H9 (cell line): ENCODE results near the gene RBMS3. TPM values are rescaled to one million over a fixed set of nuclear protein-coding genes. Genes with fewer than 3 reads are reported as not detected.

Experiments used
- DNase-seq: peaks from one replicate; pipeline ENCODE4 v3.0.0-alpha.2; 2017
- H2AFZ ChIP-seq: one replicate; pipeline ENCODE4 v1.6.1; 2013; ENCODE audit warnings: mild to moderate bottlenecking, low read length, control low read depth, moderate library complexity
- H2AK5ac ChIP-seq: 2 replicates; pipeline ENCODE4 v1.6.1; 2013; ENCODE audit warnings: low read length, control low read depth, mixed read lengths; ENCODE audit not compliant: insufficient read length
- H2BK120ac ChIP-seq: one replicate; pipeline ENCODE4 v1.6.1; 2013; ENCODE audit warnings: low read depth, mild to moderate bottlenecking, low read length, control low read depth, inconsistent platforms; ENCODE audit not compliant: poor library complexity, severe bottlenecking
- H2BK12ac ChIP-seq: 2 replicates; pipeline ENCODE4 v1.6.1; 2013; ENCODE audit warnings: low read length, control low read depth, mixed read lengths, low read depth; ENCODE audit not compliant: insufficient read length
- H2BK15ac ChIP-seq: 2 replicates; pipeline ENCODE4 v1.6.1; 2013; ENCODE audit warnings: low read depth, low read length, control low read depth
- H2BK20ac ChIP-seq: one replicate; pipeline ENCODE4 v1.6.1; 2013; ENCODE audit warnings: low read depth, mild to moderate bottlenecking, low read length, control low read depth, inconsistent platforms; ENCODE audit not compliant: poor library complexity, severe bottlenecking
- H2BK5ac ChIP-seq: 2 replicates; pipeline ENCODE4 v1.6.1; 2013; ENCODE audit warnings: low read length, control low read depth, mixed read lengths; ENCODE audit not compliant: insufficient read length
- H3K14ac ChIP-seq: 2 replicates; pipeline ENCODE4 v1.6.1; 2013; ENCODE audit warnings: low read length, control low read depth; ENCODE audit not compliant: insufficient read depth
- H3K18ac ChIP-seq: 2 replicates; pipeline ENCODE4 v1.6.1; 2013; ENCODE audit warnings: low read depth, mild to moderate bottlenecking, mixed read lengths, low read length, control low read depth; ENCODE audit not compliant: insufficient read length
- H3K23ac ChIP-seq: 2 replicates; pipeline ENCODE4 v1.6.1; 2013; ENCODE audit warnings: low read length, control low read depth, mixed read lengths, low read depth; ENCODE audit not compliant: insufficient read length
- H3K23me2 ChIP-seq: 2 replicates; pipeline ENCODE4 v1.6.1; 2013; ENCODE audit warnings: low read depth, mild to moderate bottlenecking, mixed read lengths, low read length, control low read depth; ENCODE audit not compliant: insufficient read length, poor library complexity, severe bottlenecking
- H3K27ac ChIP-seq: 2 replicates; pipeline ENCODE4 v1.5.1; 2013; ENCODE audit warnings: low read length, control low read depth, mixed read lengths, low read depth; ENCODE audit not compliant: insufficient read length
- H3K27me3 ChIP-seq: 2 replicates; pipeline ENCODE4 v1.6.1; 2013; ENCODE audit warnings: low read length, control low read depth, inconsistent platforms; ENCODE audit not compliant: insufficient read depth
- H3K4ac ChIP-seq: 2 replicates; pipeline ENCODE4 v1.6.1; 2013; ENCODE audit warnings: low read depth, mild to moderate bottlenecking, control low read depth, inconsistent platforms, low read length, moderate library complexity
- H3K4me1 ChIP-seq: 2 replicates; pipeline ENCODE4 v1.6.1; 2013; ENCODE audit warnings: low read length, control low read depth, inconsistent platforms; ENCODE audit not compliant: insufficient read depth
- H3K4me2 ChIP-seq: 2 replicates; pipeline ENCODE4 v1.6.1; 2013; ENCODE audit warnings: low read length, control low read depth, mixed read lengths; ENCODE audit not compliant: insufficient read length, insufficient read depth
- H3K56ac ChIP-seq: 2 replicates; pipeline ENCODE4 v1.6.1; 2013; ENCODE audit warnings: low read depth, mild to moderate bottlenecking, mixed read lengths, low read length, control low read depth; ENCODE audit not compliant: insufficient read length
- H3K79me1 ChIP-seq: 2 replicates; pipeline ENCODE4 v1.6.1; 2013; ENCODE audit warnings: low read depth, mild to moderate bottlenecking, moderate library complexity, low read length, control low read depth, inconsistent platforms; ENCODE audit not compliant: insufficient read depth, poor library complexity, severe bottlenecking
- H3K79me2 ChIP-seq: 2 replicates; pipeline ENCODE4 v1.6.1; 2013; ENCODE audit warnings: low read length, control low read depth, inconsistent platforms; ENCODE audit not compliant: insufficient read depth
- H3K9ac ChIP-seq: 2 replicates; pipeline ENCODE4 v1.6.1; 2013; ENCODE audit warnings: low read length, control low read depth, mixed read lengths; ENCODE audit not compliant: insufficient read length; ENCODE audit errors: extremely low read depth
- H3K9me3 ChIP-seq: one replicate; pipeline ENCODE4 v1.6.1; 2013; ENCODE audit warnings: low read depth, low read length, inconsistent platforms; ENCODE audit not compliant: control insufficient read depth
- H3T11ph ChIP-seq: one replicate; pipeline ENCODE4 v1.6.1; 2013; ENCODE audit warnings: mild to moderate bottlenecking, low read length, control low read depth, inconsistent platforms
- H4K20me1 ChIP-seq: one replicate; pipeline ENCODE4 v1.6.1; 2013; ENCODE audit not compliant: control insufficient read depth, insufficient read length, insufficient read depth
- H4K5ac ChIP-seq: 2 replicates; pipeline ENCODE4 v1.6.1; 2013; ENCODE audit warnings: low read depth, mild to moderate bottlenecking, mixed read lengths, low read length, control low read depth; ENCODE audit not compliant: insufficient read length
- H4K8ac ChIP-seq: replicated peaks from 2 replicates; pipeline ENCODE4 v1.6.1; 2013; ENCODE audit warnings: low read length, control low read depth, mixed read lengths, low read depth; ENCODE audit not compliant: insufficient read length
- H4K91ac ChIP-seq: 2 replicates; pipeline ENCODE4 v1.6.1; 2013; ENCODE audit warnings: low read depth, mild to moderate bottlenecking, moderate library complexity, mixed read lengths, low read length, control low read depth; ENCODE audit not compliant: insufficient read length
- H3K27ac Mint-ChIP-seq, 3 experiments: 2 replicates in 2 of 3; 3 replicates in 1 of 3; pipeline ENCODE4 v1.8.0; 2020 to 2021; ENCODE audit warnings: mixed read lengths in 3 of 3, mild to moderate bottlenecking in 1 of 3, moderate library complexity in 1 of 3
- H3K27me3 Mint-ChIP-seq: 2 replicates; pipeline ENCODE4 v1.8.0; 2021; ENCODE audit warnings: low read depth, mild to moderate bottlenecking, moderate library complexity, mixed read lengths
- H3K36me3 Mint-ChIP-seq, 3 experiments: 2 replicates in 2 of 3; 3 replicates in 1 of 3; pipeline ENCODE4 v1.8.0; 2020 to 2021; ENCODE audit warnings: low read depth in 3 of 3, mixed read lengths in 3 of 3; ENCODE audit not compliant: insufficient read depth in 1 of 3
- H3K4me1 Mint-ChIP-seq, 2 experiments: 2 replicates each; pipeline ENCODE4 v1.8.0; 2020; ENCODE audit warnings: mixed read lengths in 2 of 2
- H3K4me3 Mint-ChIP-seq, 2 experiments: 2 replicates in 1 of 2; 3 replicates in 1 of 2; pipeline ENCODE4 v1.8.0; 2020 to 2021; ENCODE audit warnings: mild to moderate bottlenecking in 2 of 2, mixed read lengths in 2 of 2, moderate library complexity in 1 of 2
- H3K9me3 Mint-ChIP-seq, 2 experiments: 2 replicates in 1 of 2; 3 replicates in 1 of 2; pipeline ENCODE4 v1.8.0; 2020; ENCODE audit warnings: mild to moderate bottlenecking in 2 of 2, mixed read lengths in 2 of 2, moderate library complexity in 1 of 2
- WGBS: extraction: QIAGEN DNeasy Blood & Tissue Kit; methylation state at CpG from one replicate; pipeline ENCODE4 v1.1.7; 2013; ENCODE audit warnings: missing lambda C conversion rate, low lambda C conversion rate, mixed read lengths; ENCODE audit not compliant: insufficient read length; ENCODE audit errors: extremely low coverage; 5-methylcytosine and 5-hydroxymethylcytosine counted together
- total RNA-seq: library from RNA; stranded (reverse); gene quantifications from 2 replicates; pipeline ENCODE4 v1.2.1, GENCODE V29; 2021
- TF ChIP-seq, protein P1 (sequence below): fragments of 200-600 bp; sonication (generic); conservative IDR thresholded peaks from 3 replicates; pipeline ENCODE4 v1.8.0; 2021; ENCODE audit warnings: antibody characterized with exemption, mild to moderate bottlenecking

The RBMS3 gene
- total RNA-seq, 1 experiment from 2014 or later, result 8.1 TPM

DNA sequence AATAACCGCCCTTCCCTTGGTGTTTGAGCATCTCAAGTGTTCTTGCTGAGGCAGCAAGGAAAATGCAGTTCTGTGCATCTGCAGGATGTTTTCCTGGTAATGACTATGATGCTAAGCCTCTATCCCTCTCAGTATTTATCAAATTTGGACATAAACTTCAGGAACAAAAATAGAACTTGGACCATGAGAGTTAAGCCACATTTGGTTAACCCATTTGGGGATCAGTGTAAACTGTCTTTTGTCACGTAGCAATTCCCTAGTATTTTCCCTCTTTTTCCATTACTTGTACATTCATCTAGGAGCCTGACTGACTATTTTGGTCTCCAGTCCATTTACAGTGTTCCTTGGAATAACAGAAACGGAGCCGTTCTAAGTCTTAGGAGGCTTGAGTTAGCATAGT lies 250.8 kb downstream of the RBMS3 start:
- Histone ChIP-seq H3K23me2 (no peaks in the 10 kb centered on the region), H3K27ac (no peak overlapping the region), H4K5ac (no peak overlapping the region), H2AK5ac (no peak overlapping the region), H4K8ac (no peak overlapping the region), H3K27me3 (no peaks in the 10 kb centered on the region; the same call in 1 of the 2 replicates), H4K20me1 (no peaks in the 10 kb centered on the region), H3K14ac (no peak overlapping the region), H3K18ac (no peak overlapping the region), H2AFZ (no peak overlapping the region), H2BK5ac (no peak overlapping the region), H3K4ac (no peak overlapping the region), H3K9ac (no peak overlapping the region), H2BK120ac (no peak overlapping the region), H4K91ac (no peak overlapping the region), H3K56ac (no peak overlapping the region), H3K9me3 (no peaks in the 10 kb centered on the region), H2BK12ac (no peak overlapping the region), H3K79me2 (no peaks in the 10 kb centered on the region), H3T11ph (no peak overlapping the region), H3K79me1 (no peaks in the 10 kb centered on the region), H2BK15ac (no peak overlapping the region), H3K4me2 (no peak overlapping the region), H3K23ac (no peak overlapping the region), H2BK20ac (no peak overlapping the region), H3K4me1 (no peaks in the 10 kb centered on the region)
- Mint-ChIP-seq H3K9me3 (no peaks in the 10 kb centered on the region), H3K36me3 (no peaks in the 10 kb centered on the region), H3K4me1 (peaks cover 4 to 6% of the 10 kb centered on the region in 2 experiments; a peak in 3 of 4 replicates), H3K27me3 (no peaks in the 10 kb centered on the region), H3K27ac (no peak overlapping the region), H3K4me3 (no peak overlapping the region)
- DNase-seq, result no peak
- TF ChIP-seq, protein P1, sequence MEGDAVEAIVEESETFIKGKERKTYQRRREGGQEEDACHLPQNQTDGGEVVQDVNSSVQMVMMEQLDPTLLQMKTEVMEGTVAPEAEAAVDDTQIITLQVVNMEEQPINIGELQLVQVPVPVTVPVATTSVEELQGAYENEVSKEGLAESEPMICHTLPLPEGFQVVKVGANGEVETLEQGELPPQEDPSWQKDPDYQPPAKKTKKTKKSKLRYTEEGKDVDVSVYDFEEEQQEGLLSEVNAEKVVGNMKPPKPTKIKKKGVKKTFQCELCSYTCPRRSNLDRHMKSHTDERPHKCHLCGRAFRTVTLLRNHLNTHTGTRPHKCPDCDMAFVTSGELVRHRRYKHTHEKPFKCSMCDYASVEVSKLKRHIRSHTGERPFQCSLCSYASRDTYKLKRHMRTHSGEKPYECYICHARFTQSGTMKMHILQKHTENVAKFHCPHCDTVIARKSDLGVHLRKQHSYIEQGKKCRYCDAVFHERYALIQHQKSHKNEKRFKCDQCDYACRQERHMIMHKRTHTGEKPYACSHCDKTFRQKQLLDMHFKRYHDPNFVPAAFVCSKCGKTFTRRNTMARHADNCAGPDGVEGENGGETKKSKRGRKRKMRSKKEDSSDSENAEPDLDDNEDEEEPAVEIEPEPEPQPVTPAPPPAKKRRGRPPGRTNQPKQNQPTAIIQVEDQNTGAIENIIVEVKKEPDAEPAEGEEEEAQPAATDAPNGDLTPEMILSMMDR, result no peak
- WGBS, result no CpG with 5 or more reads among the region's 4 CpGs
